HG03097 (cell line): ENCODE results near the gene NDFIP1.
"Not testable (repeated sequence)": the region's sequence is repeated elsewhere in the genome, so short reads cannot be mapped to it uniquely, and the experiment has no call there.

ENCODE experiments used
- ATAC-seq: cut with Tn5 transposase; IDR thresholded peaks from one replicate; pipeline ENCODE4 v1.9.1; 2021; ENCODE audit not compliant: unreplicated experiment, low FRiP score

Gene NDFIP1

GRCh38 chr5:142151436-142152383 is 43.1 kb downstream of the NDFIP1 start:
- ATAC-seq: no peak

DNA sequence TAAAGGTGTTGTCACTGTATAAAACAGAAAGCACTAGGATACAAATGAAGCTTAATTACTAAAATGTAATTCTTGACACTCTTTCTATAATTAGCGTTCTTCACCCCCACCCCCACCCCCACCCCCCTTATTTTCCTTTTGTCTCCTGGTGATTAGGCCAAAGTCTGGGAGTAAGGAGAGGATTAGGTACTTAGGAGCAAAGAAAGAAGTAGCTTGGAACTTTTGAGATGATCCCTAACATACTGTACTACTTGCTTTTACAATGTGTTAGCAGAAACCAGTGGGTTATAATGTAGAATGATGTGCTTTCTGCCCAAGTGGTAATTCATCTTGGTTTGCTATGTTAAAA is 43.8 kb downstream of the NDFIP1 start:
- no peak for ATAC-seq

DNA sequence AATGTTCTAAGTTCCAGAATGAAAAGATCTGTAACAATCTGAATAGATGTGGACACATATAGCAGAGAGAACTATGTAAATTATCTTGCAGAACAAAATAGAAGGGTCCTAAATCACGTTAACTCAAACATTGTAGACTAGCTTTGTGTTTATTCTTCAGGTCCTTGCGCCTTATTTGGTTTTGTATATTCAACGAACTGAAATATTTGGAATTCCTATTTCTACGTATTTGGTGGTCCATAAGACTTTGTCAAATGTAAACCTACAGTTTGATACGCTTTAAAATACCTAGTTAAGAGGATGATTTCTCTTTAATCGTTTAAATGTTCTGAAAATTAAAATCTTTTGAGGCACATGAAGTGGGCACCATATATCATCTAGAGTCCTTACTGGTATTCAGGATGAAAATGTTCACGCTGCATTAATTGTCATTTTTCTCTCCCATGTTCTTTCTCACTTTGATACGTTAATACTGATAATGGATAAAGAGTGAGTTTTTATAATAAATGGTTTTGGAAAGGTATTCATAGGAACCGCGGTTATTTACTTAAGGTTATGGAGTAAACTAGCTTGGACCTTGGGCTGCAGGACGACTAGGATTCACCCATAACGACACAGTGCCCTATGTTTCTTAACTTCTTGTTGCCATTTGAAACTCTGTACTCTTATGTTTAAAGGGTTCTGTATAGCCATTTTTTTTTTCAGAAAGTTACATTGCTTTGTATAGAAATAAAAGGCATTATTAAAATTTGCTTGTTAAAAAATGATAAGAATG is 45.3 kb downstream of the NDFIP1 start:
- ATAC-seq: no peak

- ATAC-seq: not testable (repeated sequence)
Observed at GRCh38 chr5:142154449-142154841, 45.9 kb downstream of the NDFIP1 start.

- no peak for ATAC-seq
Observed at GRCh38 chr5:142156839-142157463, 48.4 kb downstream of the NDFIP1 start.

- ATAC-seq: no peak
Observed at GRCh38 chr5:142159354-142159753, 50.8 kb downstream of the NDFIP1 start.

- ATAC-seq: no peak
Observed at GRCh38 chr5:142164315-142164714, 55.7 kb downstream of the NDFIP1 start.

GRCh38 chr5:142166754-142167153 is 58.2 kb downstream of the NDFIP1 start:
- ATAC-seq: no peak

GRCh38 chr5:142167458-142167857 is 58.9 kb downstream of the NDFIP1 start:
- no peak for ATAC-seq

GRCh38 chr5:142168365-142168764 is 59.8 kb downstream of the NDFIP1 start:
- no peak for ATAC-seq

DNA sequence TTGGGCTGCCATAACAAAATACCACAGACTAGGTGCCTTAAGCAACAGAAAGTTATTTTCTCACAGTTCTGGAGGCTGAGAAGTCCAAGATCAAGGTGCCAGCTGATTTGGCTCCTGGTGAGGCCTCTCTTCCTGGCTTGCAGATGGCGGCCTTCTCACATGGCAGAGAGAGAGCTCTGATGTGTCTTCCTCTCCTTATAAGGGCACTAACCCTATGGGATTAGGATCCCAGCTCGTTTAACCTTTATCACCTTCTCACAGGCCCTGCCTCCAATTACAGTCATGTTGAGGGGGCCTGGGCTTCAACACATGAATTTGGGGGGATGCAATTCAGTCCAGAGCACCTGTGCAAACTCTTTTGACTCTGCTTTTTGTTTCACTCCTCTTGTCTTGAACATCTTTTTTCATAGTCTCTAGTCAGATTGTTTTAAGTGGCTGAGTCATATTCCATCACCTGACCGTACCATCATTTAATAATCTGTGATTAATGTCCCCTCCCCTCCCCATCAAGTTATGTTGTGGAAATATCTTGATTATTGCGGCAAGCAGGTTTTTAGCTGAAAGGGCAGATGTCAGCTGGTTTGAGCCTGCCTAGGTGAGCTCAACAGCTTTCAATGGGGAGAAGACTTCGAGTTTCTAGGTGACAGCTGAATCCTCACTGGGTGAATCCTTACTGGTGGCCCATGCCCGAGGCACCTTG is 61.8 kb downstream of the NDFIP1 start:
- no peak for ATAC-seq

DNA sequence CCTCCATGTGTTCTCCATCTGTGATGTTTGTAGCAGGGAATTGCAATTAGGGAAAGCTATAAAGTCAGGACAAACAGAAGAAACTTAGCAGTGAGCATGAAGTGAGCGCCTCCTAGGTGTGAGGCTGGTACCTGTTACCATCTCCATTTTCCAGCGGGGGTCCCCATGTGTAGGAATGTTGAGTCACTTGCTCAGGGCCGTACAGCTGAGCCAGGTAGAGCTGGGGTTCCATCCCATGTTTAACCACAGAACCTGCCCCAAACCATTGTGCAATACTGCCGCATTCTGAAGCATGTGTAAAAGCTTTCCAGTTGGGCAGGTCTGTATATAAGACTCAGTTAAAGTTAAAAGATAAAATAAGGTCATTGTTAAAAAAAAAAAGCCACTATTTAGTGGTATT is 62.7 kb downstream of the NDFIP1 start:
- no peak for ATAC-seq

- ATAC-seq: no peak
Observed at GRCh38 chr5:142175039-142175438, 66.5 kb downstream of the NDFIP1 start.

DNA sequence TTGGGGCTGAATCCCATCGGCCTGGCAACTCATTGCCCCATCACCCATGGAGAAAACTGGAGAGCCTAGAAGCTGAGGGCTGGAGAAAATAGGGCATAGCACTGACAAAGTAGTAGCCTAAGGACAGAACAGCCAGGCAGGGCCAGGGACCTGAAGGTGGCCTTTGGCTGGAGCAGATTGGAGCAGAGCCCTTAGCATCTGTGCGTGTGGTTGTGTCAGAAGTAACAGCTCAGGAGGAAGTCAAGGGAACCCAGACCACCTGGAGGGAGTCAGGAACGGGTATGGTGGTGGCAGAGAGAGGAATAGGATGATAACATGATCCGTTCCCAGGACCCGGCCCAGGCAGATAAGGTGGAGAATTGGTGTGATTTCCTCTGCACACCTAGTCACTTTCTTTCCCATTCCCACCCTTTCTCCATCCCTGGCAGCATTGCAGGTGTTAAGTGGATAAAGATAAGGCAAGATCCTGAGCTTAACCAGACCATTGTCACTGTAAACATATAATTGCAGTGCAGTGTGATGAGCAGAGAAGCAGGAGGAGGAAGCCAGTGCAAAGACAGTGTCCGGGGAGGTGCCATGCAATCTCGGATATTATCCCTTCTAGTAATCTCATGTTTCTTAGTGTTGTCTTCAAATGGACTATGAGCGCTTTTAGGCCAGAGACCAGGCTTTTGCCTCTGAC is 67.0 kb downstream of the NDFIP1 start:
- ATAC-seq: no peak

- ATAC-seq: no peak
Observed at GRCh38 chr5:142176255-142176654, 67.7 kb downstream of the NDFIP1 start.

GRCh38 chr5:142178651-142179050 is 70.1 kb downstream of the NDFIP1 start:
- ATAC-seq: no peak

- ATAC-seq: no peak
Observed at GRCh38 chr5:142179776-142180387, 71.3 kb downstream of the NDFIP1 start.

DNA sequence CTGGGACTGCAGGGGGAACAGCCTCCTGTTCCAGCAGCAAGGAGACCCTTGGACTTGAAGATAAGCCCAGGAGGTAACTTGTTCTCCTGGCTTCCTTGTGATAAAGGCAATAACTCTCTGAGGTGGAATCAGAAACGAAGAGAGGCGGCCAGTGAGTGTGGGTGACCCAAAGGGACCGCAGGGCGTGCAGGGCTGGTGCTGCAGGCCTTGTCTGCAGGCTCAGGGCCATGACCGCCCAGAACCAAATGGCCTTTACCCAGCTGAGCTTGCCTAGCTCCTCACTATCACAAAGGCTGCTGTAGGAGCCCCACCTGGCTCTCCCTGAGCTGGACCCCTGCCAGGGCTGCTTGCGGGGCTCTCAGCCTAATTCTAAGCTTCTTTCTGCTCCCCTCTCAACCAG is 72.5 kb downstream of the NDFIP1 start:
- ATAC-seq: no peak

- no peak for ATAC-seq
Observed at GRCh38 chr5:142181547-142182163, 73.1 kb downstream of the NDFIP1 start.
